ENCODE measurements around the gene EYS. TPM values are rescaled to one million over a fixed set of nuclear protein-coding genes. Genes with fewer than 3 reads are reported as not detected.

The EYS gene
- total RNA-seq, 1 experiment from 2014 or later, result not detected

DNA sequence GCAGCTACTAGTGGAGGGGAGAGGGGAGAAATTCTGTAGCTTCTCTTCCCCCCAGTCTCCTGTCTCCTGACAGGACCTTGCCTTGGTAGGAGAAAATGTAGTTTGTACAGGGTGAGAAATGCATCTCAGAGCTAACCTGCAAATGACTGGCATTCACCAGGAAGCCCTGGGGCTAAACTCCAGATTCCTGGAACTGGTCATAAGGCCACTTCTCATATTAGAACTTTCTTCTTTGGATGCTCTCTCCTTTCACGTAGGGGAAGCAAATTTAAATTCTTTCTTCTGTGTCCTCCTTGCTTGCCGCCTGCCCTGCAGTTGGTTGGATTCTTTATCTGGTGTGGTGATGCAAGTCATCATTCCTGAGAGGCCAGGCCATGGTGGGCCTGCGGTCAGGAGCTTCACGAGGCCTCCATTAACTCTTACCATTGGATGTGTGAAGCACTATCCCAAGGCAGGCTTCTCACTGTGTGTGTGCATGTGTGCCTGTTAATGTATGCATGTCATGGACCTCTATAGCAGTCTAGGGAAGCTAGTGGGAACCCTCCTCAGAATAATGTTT is 1889.5 kb downstream of the EYS start:
- H3K4me1 Mint-ChIP-seq (ENCODE audit: low read depth, unreplicated experiment), result no peaks in the 10 kb centered on the region
- intact Hi-C loops (cut with micrococcal nuclease; ENCODE audit: unreplicated experiment), result no loop called here
- no peaks in the 10 kb centered on the region for H3K36me3 Mint-ChIP-seq (ENCODE audit: insufficient read depth, unreplicated experiment)
- Histone ChIP-seq H3K9me3 (no peaks in the 10 kb centered on the region), H3K27me3 (replicated peaks; ENCODE audit: control insufficient read depth, insufficient read depth, low read length) (0 out of 2 replicates have a peak, but pooled peaks cover 2% of the 10 kb centered on the region), H3K4me3 (ENCODE audit: low read depth, low read length) (no peak overlapping the region), H3K4me1 (no peaks in the 10 kb centered on the region), H3K36me3 (ENCODE audit: control insufficient read depth, insufficient read depth, low read length) (no peaks in the 10 kb centered on the region)
- no peak overlapping the region for H3K4me3 Mint-ChIP-seq (ENCODE audit: unreplicated experiment)
- POLR2A ChIA-PET, result no interaction called here
- BruUV-seq (replicated peaks), result no TSS peak
- H3K27ac Mint-ChIP-seq (ENCODE audit: unreplicated experiment), result no peak overlapping the region
- DNase-seq, result no peak
- peaks cover 7% of the 10 kb centered on the region for H3K27me3 Mint-ChIP-seq (ENCODE audit: insufficient read depth, unreplicated experiment)
- TF ChIP-seq, protein P1, sequence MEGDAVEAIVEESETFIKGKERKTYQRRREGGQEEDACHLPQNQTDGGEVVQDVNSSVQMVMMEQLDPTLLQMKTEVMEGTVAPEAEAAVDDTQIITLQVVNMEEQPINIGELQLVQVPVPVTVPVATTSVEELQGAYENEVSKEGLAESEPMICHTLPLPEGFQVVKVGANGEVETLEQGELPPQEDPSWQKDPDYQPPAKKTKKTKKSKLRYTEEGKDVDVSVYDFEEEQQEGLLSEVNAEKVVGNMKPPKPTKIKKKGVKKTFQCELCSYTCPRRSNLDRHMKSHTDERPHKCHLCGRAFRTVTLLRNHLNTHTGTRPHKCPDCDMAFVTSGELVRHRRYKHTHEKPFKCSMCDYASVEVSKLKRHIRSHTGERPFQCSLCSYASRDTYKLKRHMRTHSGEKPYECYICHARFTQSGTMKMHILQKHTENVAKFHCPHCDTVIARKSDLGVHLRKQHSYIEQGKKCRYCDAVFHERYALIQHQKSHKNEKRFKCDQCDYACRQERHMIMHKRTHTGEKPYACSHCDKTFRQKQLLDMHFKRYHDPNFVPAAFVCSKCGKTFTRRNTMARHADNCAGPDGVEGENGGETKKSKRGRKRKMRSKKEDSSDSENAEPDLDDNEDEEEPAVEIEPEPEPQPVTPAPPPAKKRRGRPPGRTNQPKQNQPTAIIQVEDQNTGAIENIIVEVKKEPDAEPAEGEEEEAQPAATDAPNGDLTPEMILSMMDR (IDR thresholded peaks at IDR 0.05; ENCODE audit: insufficient read depth in 1 of 2, low read depth in 1 of 2, low read length in 1 of 2, severe bottlenecking in 1 of 2, unreplicated experiment in 1 of 2), result no peak
- no peaks in the 10 kb centered on the region for H3K9me3 Mint-ChIP-seq (ENCODE audit: unreplicated experiment)
- CTCF ChIA-PET, result interaction anchor here (0.9 to 1.1 kb wide), 2 partner anchors 15 to 58 kb away, joined by 4 to 5 read pairs; no protein-coding TSS in a partner anchor

DNA sequence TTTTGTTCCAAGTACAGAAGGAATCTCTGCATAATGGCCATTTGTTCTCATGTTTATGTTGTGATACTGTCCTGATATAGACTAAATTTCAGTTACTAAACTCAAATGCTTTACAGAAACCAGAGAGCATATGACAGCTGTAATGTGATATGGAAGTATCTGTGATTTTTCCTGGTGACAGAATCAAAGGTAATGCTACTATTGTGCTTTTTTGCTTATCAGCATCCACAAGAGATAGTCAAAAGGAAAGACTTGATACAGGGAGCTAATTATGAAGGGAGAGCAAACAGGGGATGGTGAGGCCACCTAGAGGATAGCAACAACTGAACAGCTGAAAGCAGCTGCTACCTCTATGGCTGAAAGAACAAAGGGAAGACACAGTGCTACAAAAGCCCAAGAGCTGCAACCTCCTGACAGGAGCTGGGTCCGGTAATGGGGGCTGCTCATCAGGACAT is 1890.0 kb downstream of the EYS start:
- H3K9me3 ChIP-seq, result no peaks in the 10 kb centered on the region
- BruUV-seq (replicated peaks), result no TSS peak
- H3K4me3 ChIP-seq (ENCODE audit: low read depth, low read length), result no peak overlapping the region
- H3K27me3 ChIP-seq (replicated peaks; ENCODE audit: control insufficient read depth, insufficient read depth, low read length), result 0 out of 2 replicates have a peak, but pooled peaks cover 2% of the 10 kb centered on the region
- intact Hi-C loops (cut with micrococcal nuclease; ENCODE audit: unreplicated experiment), result no loop called here
- H3K36me3 Mint-ChIP-seq (ENCODE audit: insufficient read depth, unreplicated experiment), result no peaks in the 10 kb centered on the region
- H3K4me1 Mint-ChIP-seq (ENCODE audit: low read depth, unreplicated experiment), result no peaks in the 10 kb centered on the region
- DNase-seq, result peak in 1 of 2 experiments; percentile 13
- H3K27ac Mint-ChIP-seq (ENCODE audit: unreplicated experiment), result no peak overlapping the region
- CTCF ChIA-PET, result interaction anchor here (0.9 to 1.1 kb wide), 2 partner anchors 14 to 58 kb away, joined by 4 to 5 read pairs; no protein-coding TSS in a partner anchor
- no peaks in the 10 kb centered on the region for H3K4me1 ChIP-seq
- H3K27me3 Mint-ChIP-seq (ENCODE audit: insufficient read depth, unreplicated experiment), result peaks cover 7% of the 10 kb centered on the region
- TF ChIP-seq, protein P1 (IDR thresholded peaks at IDR 0.05; ENCODE audit: insufficient read depth in 1 of 2, low read depth in 1 of 2, low read length in 1 of 2, severe bottlenecking in 1 of 2, unreplicated experiment in 1 of 2), result peak in 1 of 2 experiments; percentile 50
- no peaks in the 10 kb centered on the region for H3K36me3 ChIP-seq (ENCODE audit: control insufficient read depth, insufficient read depth, low read length)
- H3K9me3 Mint-ChIP-seq (ENCODE audit: unreplicated experiment), result no peaks in the 10 kb centered on the region
- POLR2A ChIA-PET, result no interaction called here
- H3K4me3 Mint-ChIP-seq (ENCODE audit: unreplicated experiment), result no peak overlapping the region

DNA sequence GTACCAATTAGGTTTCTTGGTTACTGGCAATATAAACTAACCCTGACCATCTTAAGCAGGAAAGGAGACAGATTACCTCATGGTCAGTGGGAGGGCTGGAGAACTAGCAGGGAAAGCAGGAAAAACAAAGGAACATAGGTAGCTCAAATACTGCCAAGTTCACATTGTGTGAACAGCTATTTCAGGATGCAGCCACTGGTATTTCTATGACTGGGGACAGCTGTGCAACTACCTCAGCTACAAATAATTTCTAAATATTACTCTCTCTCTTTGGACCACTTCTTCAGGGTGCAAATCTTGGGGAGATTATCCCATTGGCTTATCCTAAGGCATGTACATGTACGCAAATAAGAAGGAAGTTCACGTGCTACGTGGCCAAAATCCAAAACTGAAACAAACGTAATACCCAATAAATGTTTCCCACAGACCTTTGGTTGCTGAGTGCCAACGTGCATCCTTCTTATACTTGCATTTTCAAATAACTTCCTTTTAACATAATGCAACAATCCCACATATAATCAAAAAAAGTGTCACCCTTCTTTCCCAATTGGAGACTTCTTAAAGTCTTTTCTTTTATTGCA is 1890.5 kb downstream of the EYS start:
- Histone ChIP-seq H3K4me3 (ENCODE audit: low read depth, low read length) (no peak overlapping the region), H3K9me3 (no peaks in the 10 kb centered on the region), H3K4me1 (no peaks in the 10 kb centered on the region), H3K36me3 (ENCODE audit: control insufficient read depth, insufficient read depth, low read length) (no peaks in the 10 kb centered on the region), H3K27me3 (replicated peaks; ENCODE audit: control insufficient read depth, insufficient read depth, low read length) (0 out of 2 replicates have a peak, but pooled peaks cover 2% of the 10 kb centered on the region)
- no peaks in the 10 kb centered on the region for H3K9me3 Mint-ChIP-seq (ENCODE audit: unreplicated experiment)
- intact Hi-C loops (cut with micrococcal nuclease; ENCODE audit: unreplicated experiment), result no loop called here
- no peak overlapping the region for H3K4me3 Mint-ChIP-seq (ENCODE audit: unreplicated experiment)
- no peak overlapping the region for H3K27ac Mint-ChIP-seq (ENCODE audit: unreplicated experiment)
- TF ChIP-seq, protein P1 (IDR thresholded peaks at IDR 0.05; ENCODE audit: insufficient read depth in 1 of 2, low read depth in 1 of 2, low read length in 1 of 2, severe bottlenecking in 1 of 2, unreplicated experiment in 1 of 2), result no peak
- H3K4me1 Mint-ChIP-seq (ENCODE audit: low read depth, unreplicated experiment), result no peaks in the 10 kb centered on the region
- peaks cover 4% of the 10 kb centered on the region for H3K27me3 Mint-ChIP-seq (ENCODE audit: insufficient read depth, unreplicated experiment)
- ChIA-PET CTCF (interaction anchor here (0.9 kb wide), 1 partner anchor 14 kb away, joined by 4 read pairs; no protein-coding TSS in a partner anchor), POLR2A (no interaction called here)
- no peak for DNase-seq
- no peaks in the 10 kb centered on the region for H3K36me3 Mint-ChIP-seq (ENCODE audit: insufficient read depth, unreplicated experiment)
- no TSS peak for BruUV-seq (replicated peaks)

Data from Caco-2 (cell line).